Activated CD4-positive, alpha-beta memory T cell treated with anti-CD3 and anti-CD28 coated beads, Interleukin-2, amount 10 ng/mL, durations not matched to agents 7 days and 5 days (primary cell): ENCODE results near the gene BCAS2. TPM values are rescaled to one million over a fixed set of nuclear protein-coding genes. Genes with fewer than 3 reads are reported as not detected.

Experiments
- CTCF ChIA-PET: fragments of 350-600 bp; sonication (Branson Sonifier 250); formaldehyde crosslinking; loops from one replicate; lab custom pipeline; 2021; ENCODE audit warnings: antibody characterized with exemption, inconsistent platforms; lab: Charles Lee
- POLR2A ChIA-PET: fragments of 350-600 bp; sonication (Branson Sonifier 250); formaldehyde crosslinking; loops from one replicate; lab custom pipeline; 2021; ENCODE audit warnings: antibody characterized with exemption; lab: Charles Lee
- DNase-seq: peaks from one replicate; pipeline ENCODE4 v3.0.0-alpha.2; 2020
- H3K27ac Mint-ChIP-seq: one replicate; pipeline ENCODE4 v1.8.0; 2021; ENCODE audit warnings: mild to moderate bottlenecking, mixed read lengths
- H3K27me3 Mint-ChIP-seq: one replicate; pipeline ENCODE4 v1.8.0; 2021; ENCODE audit warnings: mixed read lengths
- H3K36me3 Mint-ChIP-seq: one replicate; pipeline ENCODE4 v1.8.0; 2021; ENCODE audit warnings: low read depth, mixed read lengths
- H3K4me1 Mint-ChIP-seq: one replicate; pipeline ENCODE4 v1.8.0; 2021; ENCODE audit warnings: mixed read lengths
- H3K4me3 Mint-ChIP-seq: one replicate; pipeline ENCODE4 v1.8.0; 2021; ENCODE audit warnings: mild to moderate bottlenecking, mixed read lengths
- H3K9me3 Mint-ChIP-seq: one replicate; pipeline ENCODE4 v1.8.0; 2021; ENCODE audit warnings: mixed read lengths
- total RNA-seq, 2 experiments: library from RNA; stranded (reverse); gene quantifications; one replicate each; pipeline ENCODE4 v1.2.3, GENCODE V29; 2021

Gene BCAS2
- 10 to 100 TPM; 45.0 to 45.5 TPM for total RNA-seq

GRCh38 chr1:114581335-114582287 lies at the start of gene BCAS2:
Gene BCAS2 (minus strand): TSS chr1:114581615. CDS start chr1:114581591, 24 bp downstream.
- peak within 1 kb of the TSS; percentile 100 for H3K4me3 Mint-ChIP-seq
- H3K27ac Mint-ChIP-seq, result peak within 1 kb of the TSS; percentile 94
- peaks cover 22% of the 10 kb centered on the region for H3K36me3 Mint-ChIP-seq
- peak; percentile 98 for DNase-seq
- H3K4me1 Mint-ChIP-seq, result peaks cover 40% of the 10 kb centered on the region
- H3K9me3 Mint-ChIP-seq, result no peaks in the 10 kb centered on the region
- H3K27me3 Mint-ChIP-seq, result no peaks in the 10 kb centered on the region
- ChIA-PET CTCF (interaction anchor here (0.8 to 1.7 kb wide), 6 partner anchors 14 to 236 kb away, joined by 3 to 4 read pairs (median 3); no protein-coding TSS in a partner anchor), POLR2A (interaction anchor here (0.6 to 2.2 kb wide), 11 partner anchors 26 to 652 kb away, joined by 3 to 21 read pairs (median 5); partner anchors contain the start of genes DENND2C, HIPK1, NRAS and TRIM33)

GRCh38 chr1:114627107-114627506 lies 45.7 kb upstream of the BCAS2 start:
- CTCF ChIA-PET, result no interaction called here
- Mint-ChIP-seq H3K4me1 (no peaks in the 10 kb centered on the region), H3K4me3 (no peak overlapping the region), H3K27me3 (peaks cover 11% of the 10 kb centered on the region), H3K36me3 (no peaks in the 10 kb centered on the region), H3K9me3 (peaks cover 1% of the 10 kb centered on the region), H3K27ac (no peak overlapping the region)
- DNase-seq, result no peak
- POLR2A ChIA-PET, result no interaction called here

- H3K4me1 Mint-ChIP-seq, result no peaks in the 10 kb centered on the region
- H3K27ac Mint-ChIP-seq, result no peak overlapping the region
- H3K36me3 Mint-ChIP-seq, result no peaks in the 10 kb centered on the region
- ChIA-PET POLR2A (no interaction called here), CTCF (interaction anchor here (1.1 kb wide), 1 partner anchor 341 kb away, joined by 4 read pairs; no protein-coding TSS in a partner anchor)
- no peak for DNase-seq
- H3K27me3 Mint-ChIP-seq, result peaks cover 15% of the 10 kb centered on the region
- H3K4me3 Mint-ChIP-seq, result no peak overlapping the region
- H3K9me3 Mint-ChIP-seq, result no peaks in the 10 kb centered on the region
These were observed 41.9 kb upstream of the BCAS2 start for GRCh38 chr1:114623364-114623763.

GRCh38 chr1:114620419-114620818 lies 39.0 kb upstream of the BCAS2 start:
- H3K36me3 Mint-ChIP-seq, result no peaks in the 10 kb centered on the region
- no peak overlapping the region for H3K4me3 Mint-ChIP-seq
- ChIA-PET CTCF (no interaction called here), POLR2A (no interaction called here)
- H3K27me3 Mint-ChIP-seq, result peaks cover 10% of the 10 kb centered on the region
- no peaks in the 10 kb centered on the region for H3K4me1 Mint-ChIP-seq
- no peak for DNase-seq
- H3K27ac Mint-ChIP-seq, result no peak overlapping the region
- H3K9me3 Mint-ChIP-seq, result no peaks in the 10 kb centered on the region

- H3K27me3 Mint-ChIP-seq, result peaks cover 10% of the 10 kb centered on the region
- H3K4me1 Mint-ChIP-seq, result no peaks in the 10 kb centered on the region
- no peak overlapping the region for H3K4me3 Mint-ChIP-seq
These were observed 37.2 kb upstream of the BCAS2 start for GRCh38 chr1:114618606-114619005.

GRCh38 chr1:114610546-114611245 lies 29.3 kb upstream of the BCAS2 start:
- Mint-ChIP-seq H3K36me3 (no peaks in the 10 kb centered on the region), H3K27me3 (peaks cover 2% of the 10 kb centered on the region), H3K27ac (no peak overlapping the region), H3K4me1 (peaks cover 6% of the 10 kb centered on the region), H3K4me3 (no peak overlapping the region), H3K9me3 (no peaks in the 10 kb centered on the region)
- ChIA-PET POLR2A (interaction anchor here (0.6 kb wide), 1 partner anchor 248 kb away, joined by 3 read pairs; no protein-coding TSS in a partner anchor), CTCF (no interaction called here)
- DNase-seq, result no peak

More at GRCh38 chr1:114618606-114619005, 37.2 kb upstream of the BCAS2 start:
- CTCF ChIA-PET, result no interaction called here
- no peak for DNase-seq
- Mint-ChIP-seq H3K9me3 (no peaks in the 10 kb centered on the region), H3K27ac (no peak overlapping the region), H3K36me3 (no peaks in the 10 kb centered on the region)
- POLR2A ChIA-PET, result no interaction called here

- ChIA-PET CTCF (no interaction called here), POLR2A (no interaction called here)
- Mint-ChIP-seq H3K27me3 (peaks cover 2% of the 10 kb centered on the region), H3K4me3 (no peak overlapping the region), H3K4me1 (peaks cover 9% of the 10 kb centered on the region), H3K9me3 (no peaks in the 10 kb centered on the region), H3K36me3 (no peaks in the 10 kb centered on the region), H3K27ac (no peak overlapping the region)
- no peak for DNase-seq
These were observed 28.4 kb upstream of the BCAS2 start for GRCh38 chr1:114609826-114610225.

- no peaks in the 10 kb centered on the region for H3K36me3 Mint-ChIP-seq
- H3K4me3 Mint-ChIP-seq, result no peak overlapping the region
- no peak for DNase-seq
- ChIA-PET POLR2A (no interaction called here), CTCF (no interaction called here)
- H3K27me3 Mint-ChIP-seq, result peaks cover 2% of the 10 kb centered on the region
- no peak overlapping the region for H3K27ac Mint-ChIP-seq
- peaks cover 13% of the 10 kb centered on the region for H3K4me1 Mint-ChIP-seq
- no peaks in the 10 kb centered on the region for H3K9me3 Mint-ChIP-seq
These were observed 27.6 kb upstream of the BCAS2 start for GRCh38 chr1:114609026-114609425.

- H3K4me3 Mint-ChIP-seq, result no peak overlapping the region
- CTCF ChIA-PET, result interaction anchor here (0.5 kb wide), 1 partner anchor 58 kb away, joined by 3 read pairs; no protein-coding TSS in a partner anchor
- no peaks in the 10 kb centered on the region for H3K36me3 Mint-ChIP-seq
- H3K27ac Mint-ChIP-seq, result no peak overlapping the region
- DNase-seq, result no peak
- H3K27me3 Mint-ChIP-seq, result peaks cover 2% of the 10 kb centered on the region
- H3K9me3 Mint-ChIP-seq, result no peaks in the 10 kb centered on the region
- POLR2A ChIA-PET, result no interaction called here
- H3K4me1 Mint-ChIP-seq, result peaks cover 13% of the 10 kb centered on the region
These were observed 25.8 kb upstream of the BCAS2 start for GRCh38 chr1:114607223-114607622.

- H3K36me3 Mint-ChIP-seq, result no peaks in the 10 kb centered on the region
- H3K27me3 Mint-ChIP-seq, result no peaks in the 10 kb centered on the region
- DNase-seq, result no peak
- H3K4me3 Mint-ChIP-seq, result no peak overlapping the region
- POLR2A ChIA-PET, result no interaction called here
- no peak overlapping the region for H3K27ac Mint-ChIP-seq
- no peaks in the 10 kb centered on the region for H3K9me3 Mint-ChIP-seq
- CTCF ChIA-PET, result no interaction called here
- H3K4me1 Mint-ChIP-seq, result no peaks in the 10 kb centered on the region
These were observed 16.5 kb upstream of the BCAS2 start for GRCh38 chr1:114597949-114598348.

GRCh38 chr1:114595602-114596001 lies 14.2 kb upstream of the BCAS2 start:
- POLR2A ChIA-PET, result no interaction called here

GRCh38 chr1:114594046-114594445 lies 12.6 kb upstream of the BCAS2 start:
- Mint-ChIP-seq H3K27me3 (peaks cover 5% of the 10 kb centered on the region), H3K27ac (no peak overlapping the region), H3K4me1 (no peaks in the 10 kb centered on the region), H3K9me3 (no peaks in the 10 kb centered on the region), H3K36me3 (no peaks in the 10 kb centered on the region), H3K4me3 (no peak overlapping the region)
- no peak for DNase-seq
- POLR2A ChIA-PET, result no interaction called here
- CTCF ChIA-PET, result no interaction called here

More at GRCh38 chr1:114595602-114596001, 14.2 kb upstream of the BCAS2 start:
- Mint-ChIP-seq H3K27ac (no peak overlapping the region), H3K27me3 (peaks cover 3% of the 10 kb centered on the region), H3K36me3 (no peaks in the 10 kb centered on the region), H3K4me3 (no peak overlapping the region), H3K9me3 (no peaks in the 10 kb centered on the region), H3K4me1 (no peaks in the 10 kb centered on the region)
- no peak for DNase-seq
- CTCF ChIA-PET, result no interaction called here

GRCh38 chr1:114589122-114589521 lies 7.7 kb upstream of the BCAS2 start:
- no peaks in the 10 kb centered on the region for H3K9me3 Mint-ChIP-seq
- H3K27me3 Mint-ChIP-seq, result peaks cover 12% of the 10 kb centered on the region
- no peak for DNase-seq
- H3K36me3 Mint-ChIP-seq, result no peaks in the 10 kb centered on the region
- ChIA-PET CTCF (no interaction called here), POLR2A (no interaction called here)
- H3K4me1 Mint-ChIP-seq, result no peaks in the 10 kb centered on the region
- no peak overlapping the region for H3K27ac Mint-ChIP-seq
- H3K4me3 Mint-ChIP-seq, result no peak overlapping the region
